HL-60 (cell line): ENCODE measurements around the gene PTPRK.

ENCODE experiments used
- DNase-seq, 2 experiments: peaks; one replicate each; pipeline ENCODE4 v3.0.0-alpha.2; 2010 to 2020; ENCODE audit warnings: low read depth in 1 of 2, low spot score in 1 of 2
- H3K27ac ChIP-seq: fragments of 250-450 bp; sonication (Bioruptor Pico); replicated peaks from 2 replicates; pipeline ENCODE4 v1.5.1; 2020; ENCODE audit warnings: mild to moderate bottlenecking, moderate library complexity
- H3K27me3 ChIP-seq: fragments of 250-450 bp; sonication (Bioruptor Pico); 2 replicates; pipeline ENCODE4 v1.5.1; 2021; ENCODE audit warnings: mild to moderate bottlenecking, moderate library complexity; ENCODE audit not compliant: insufficient read depth, poor library complexity, severe bottlenecking
- H3K4me3 ChIP-seq: replicated peaks from 2 replicates; pipeline ENCODE4 v1.5.1; 2011; ENCODE audit warnings: mild to moderate bottlenecking, control low read depth, low read length; ENCODE audit not compliant: insufficient read depth
- GABPA ChIP-seq: IDR thresholded peaks from 2 replicates; pipeline ENCODE4 v1.6.1; 2012; ENCODE audit warnings: low read depth
- POLR2AphosphoS5 ChIP-seq: IDR thresholded peaks from 2 replicates; pipeline ENCODE4 v1.6.1; 2012; ENCODE audit warnings: low read depth
- SPI1 ChIP-seq: IDR thresholded peaks from 2 replicates; pipeline ENCODE4 v1.6.1; 2012; ENCODE audit warnings: low read depth, mild to moderate bottlenecking, borderline replicate concordance
- TF ChIP-seq, protein P1 (sequence below): IDR thresholded peaks from 2 replicates; pipeline ENCODE4 v1.6.1; 2012; ENCODE audit warnings: low read depth; ENCODE audit not compliant: insufficient replicate concordance
- TF ChIP-seq, protein P2 (sequence below): IDR thresholded peaks from one replicate; pipeline ENCODE4 v1.5.1; 2011; ENCODE audit warnings: low read length, control low read depth, inconsistent platforms; ENCODE audit not compliant: insufficient read depth

Gene PTPRK

DNA sequence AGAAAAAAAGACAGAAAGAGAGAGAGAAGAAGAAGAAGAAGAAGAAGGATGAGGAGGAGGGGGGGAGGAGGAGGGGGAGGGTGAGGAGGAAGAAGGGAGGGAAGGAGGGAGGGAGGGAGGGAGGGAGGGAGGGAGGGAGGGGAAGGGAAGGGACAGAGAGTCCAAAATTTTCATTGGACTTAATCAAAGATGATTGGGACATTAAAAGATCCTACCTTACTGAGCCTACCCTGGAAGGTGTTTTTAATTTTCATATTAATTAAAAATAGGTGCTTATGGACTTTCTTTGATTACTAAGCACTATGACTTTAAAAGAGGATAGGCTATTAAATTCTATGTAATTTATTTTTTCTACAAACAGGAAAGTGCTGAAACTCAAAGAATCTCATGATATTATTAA, 319.6 kb downstream of the PTPRK start:
- Histone ChIP-seq H3K27ac (no peak overlapping the region), H3K4me3 (no peak overlapping the region), H3K27me3 (no peaks in the 10 kb centered on the region)
- no peak for DNase-seq
- TF ChIP-seq, protein P1, sequence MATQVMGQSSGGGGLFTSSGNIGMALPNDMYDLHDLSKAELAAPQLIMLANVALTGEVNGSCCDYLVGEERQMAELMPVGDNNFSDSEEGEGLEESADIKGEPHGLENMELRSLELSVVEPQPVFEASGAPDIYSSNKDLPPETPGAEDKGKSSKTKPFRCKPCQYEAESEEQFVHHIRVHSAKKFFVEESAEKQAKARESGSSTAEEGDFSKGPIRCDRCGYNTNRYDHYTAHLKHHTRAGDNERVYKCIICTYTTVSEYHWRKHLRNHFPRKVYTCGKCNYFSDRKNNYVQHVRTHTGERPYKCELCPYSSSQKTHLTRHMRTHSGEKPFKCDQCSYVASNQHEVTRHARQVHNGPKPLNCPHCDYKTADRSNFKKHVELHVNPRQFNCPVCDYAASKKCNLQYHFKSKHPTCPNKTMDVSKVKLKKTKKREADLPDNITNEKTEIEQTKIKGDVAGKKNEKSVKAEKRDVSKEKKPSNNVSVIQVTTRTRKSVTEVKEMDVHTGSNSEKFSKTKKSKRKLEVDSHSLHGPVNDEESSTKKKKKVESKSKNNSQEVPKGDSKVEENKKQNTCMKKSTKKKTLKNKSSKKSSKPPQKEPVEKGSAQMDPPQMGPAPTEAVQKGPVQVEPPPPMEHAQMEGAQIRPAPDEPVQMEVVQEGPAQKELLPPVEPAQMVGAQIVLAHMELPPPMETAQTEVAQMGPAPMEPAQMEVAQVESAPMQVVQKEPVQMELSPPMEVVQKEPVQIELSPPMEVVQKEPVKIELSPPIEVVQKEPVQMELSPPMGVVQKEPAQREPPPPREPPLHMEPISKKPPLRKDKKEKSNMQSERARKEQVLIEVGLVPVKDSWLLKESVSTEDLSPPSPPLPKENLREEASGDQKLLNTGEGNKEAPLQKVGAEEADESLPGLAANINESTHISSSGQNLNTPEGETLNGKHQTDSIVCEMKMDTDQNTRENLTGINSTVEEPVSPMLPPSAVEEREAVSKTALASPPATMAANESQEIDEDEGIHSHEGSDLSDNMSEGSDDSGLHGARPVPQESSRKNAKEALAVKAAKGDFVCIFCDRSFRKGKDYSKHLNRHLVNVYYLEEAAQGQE: no peak
- TF ChIP-seq POLR2AphosphoS5: no peak

DNA sequence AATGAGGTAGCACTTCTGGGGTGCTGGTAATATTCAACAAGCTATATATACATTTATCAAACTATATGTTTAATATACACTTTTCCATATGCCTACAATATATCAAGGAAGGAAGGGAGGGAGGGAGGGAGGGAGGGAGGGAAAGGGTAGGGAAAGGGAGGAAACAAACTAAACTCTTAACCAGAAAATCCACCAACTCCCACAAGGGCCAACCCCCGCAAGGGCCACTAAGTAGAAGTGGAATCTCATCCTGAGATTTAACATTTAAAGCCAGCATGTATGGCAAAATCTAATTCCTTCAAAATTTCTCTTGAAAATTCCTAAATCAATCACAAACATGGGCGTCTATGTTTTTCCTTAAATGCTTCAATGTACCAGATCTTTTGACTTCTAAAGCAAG, 320.9 kb downstream of the PTPRK start:
- TF ChIP-seq, protein P2, sequence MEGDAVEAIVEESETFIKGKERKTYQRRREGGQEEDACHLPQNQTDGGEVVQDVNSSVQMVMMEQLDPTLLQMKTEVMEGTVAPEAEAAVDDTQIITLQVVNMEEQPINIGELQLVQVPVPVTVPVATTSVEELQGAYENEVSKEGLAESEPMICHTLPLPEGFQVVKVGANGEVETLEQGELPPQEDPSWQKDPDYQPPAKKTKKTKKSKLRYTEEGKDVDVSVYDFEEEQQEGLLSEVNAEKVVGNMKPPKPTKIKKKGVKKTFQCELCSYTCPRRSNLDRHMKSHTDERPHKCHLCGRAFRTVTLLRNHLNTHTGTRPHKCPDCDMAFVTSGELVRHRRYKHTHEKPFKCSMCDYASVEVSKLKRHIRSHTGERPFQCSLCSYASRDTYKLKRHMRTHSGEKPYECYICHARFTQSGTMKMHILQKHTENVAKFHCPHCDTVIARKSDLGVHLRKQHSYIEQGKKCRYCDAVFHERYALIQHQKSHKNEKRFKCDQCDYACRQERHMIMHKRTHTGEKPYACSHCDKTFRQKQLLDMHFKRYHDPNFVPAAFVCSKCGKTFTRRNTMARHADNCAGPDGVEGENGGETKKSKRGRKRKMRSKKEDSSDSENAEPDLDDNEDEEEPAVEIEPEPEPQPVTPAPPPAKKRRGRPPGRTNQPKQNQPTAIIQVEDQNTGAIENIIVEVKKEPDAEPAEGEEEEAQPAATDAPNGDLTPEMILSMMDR: no peak
- TF ChIP-seq, protein P1: no peak
- TF ChIP-seq SPI1: no peak
- TF ChIP-seq POLR2AphosphoS5: no peak
- TF ChIP-seq GABPA: no peak
- no peak for DNase-seq
- Histone ChIP-seq H3K4me3 (no peak overlapping the region), H3K27me3 (no peaks in the 10 kb centered on the region), H3K27ac (no peak overlapping the region)

DNA sequence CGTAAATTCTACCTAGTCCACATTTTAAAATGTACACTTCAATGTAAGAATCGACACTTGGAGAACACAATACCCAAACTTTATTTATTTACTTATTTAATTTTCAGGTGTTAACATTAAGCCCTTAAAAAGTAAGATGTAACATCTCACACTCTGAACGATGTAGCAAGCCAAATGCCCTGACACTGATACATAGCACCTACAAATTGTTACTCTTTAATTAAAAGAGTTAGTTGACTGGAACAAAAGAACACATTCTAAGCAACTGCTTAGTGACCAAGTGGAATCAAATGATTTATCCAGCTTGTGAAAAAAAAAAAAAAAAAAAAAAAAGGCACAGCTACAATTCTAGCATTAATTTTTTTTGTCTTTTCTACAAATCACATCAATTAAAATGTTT, 327.4 kb downstream of the PTPRK start:
- no peaks in the 10 kb centered on the region for H3K27me3 ChIP-seq
- no peak for TF ChIP-seq POLR2AphosphoS5
- no peak for DNase-seq
- no peak overlapping the region for H3K27ac ChIP-seq
- no peak overlapping the region for H3K4me3 ChIP-seq

DNA sequence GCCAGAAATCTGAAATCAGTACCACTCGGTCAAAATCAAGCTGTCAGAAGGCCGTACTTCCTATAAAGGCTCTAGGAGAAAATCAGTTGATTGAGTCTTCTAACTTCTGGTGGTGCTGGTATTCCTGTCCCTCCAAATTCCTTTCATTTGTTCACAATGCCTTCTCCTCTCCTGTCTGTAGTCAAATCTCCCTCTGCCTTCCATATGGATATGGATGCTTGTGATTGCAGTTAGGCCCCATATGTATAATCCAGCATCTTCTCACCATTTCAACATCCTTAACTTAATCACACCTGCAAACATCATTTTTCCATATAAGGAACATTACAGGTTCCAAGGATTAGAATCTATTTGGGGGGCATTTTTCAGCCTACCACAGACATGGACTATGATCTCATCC, 331.7 kb downstream of the PTPRK start:
- TF ChIP-seq, protein P2: no peak
- no peak for TF ChIP-seq POLR2AphosphoS5
- TF ChIP-seq SPI1: no peak
- H3K27me3 ChIP-seq: no peaks in the 10 kb centered on the region
- DNase-seq: no peak
- no peak overlapping the region for H3K27ac ChIP-seq
- H3K4me3 ChIP-seq: no peak overlapping the region

GRCh38 chr6:128186729-128187128, 333.7 kb downstream of the PTPRK start:
- no peak for DNase-seq
- Histone ChIP-seq H3K27me3 (no peaks in the 10 kb centered on the region), H3K27ac (no peak overlapping the region), H3K4me3 (no peak overlapping the region)
- TF ChIP-seq, protein P2: no peak
- TF ChIP-seq POLR2AphosphoS5: no peak
- TF ChIP-seq, protein P1: no peak
- TF ChIP-seq GABPA: no peak
